H9 (cell line): Measurements from ENCODE around the gene DHODH. TPM values are rescaled to one million over a fixed set of nuclear protein-coding genes. Genes with fewer than 3 reads are reported as not detected.

Experiments used
- DNase-seq: peaks from one replicate; pipeline ENCODE4 v3.0.0-alpha.2; 2017
- H2AFZ ChIP-seq: one replicate; pipeline ENCODE4 v1.6.1; 2013; ENCODE audit warnings: mild to moderate bottlenecking, low read length, control low read depth, moderate library complexity
- H2AK5ac ChIP-seq: 2 replicates; pipeline ENCODE4 v1.6.1; 2013; ENCODE audit warnings: low read length, control low read depth, mixed read lengths; ENCODE audit not compliant: insufficient read length
- H2BK120ac ChIP-seq: one replicate; pipeline ENCODE4 v1.6.1; 2013; ENCODE audit warnings: low read depth, mild to moderate bottlenecking, low read length, control low read depth, inconsistent platforms; ENCODE audit not compliant: poor library complexity, severe bottlenecking
- H2BK12ac ChIP-seq: 2 replicates; pipeline ENCODE4 v1.6.1; 2013; ENCODE audit warnings: low read length, control low read depth, mixed read lengths, low read depth; ENCODE audit not compliant: insufficient read length
- H2BK15ac ChIP-seq: 2 replicates; pipeline ENCODE4 v1.6.1; 2013; ENCODE audit warnings: low read depth, low read length, control low read depth
- H2BK20ac ChIP-seq: one replicate; pipeline ENCODE4 v1.6.1; 2013; ENCODE audit warnings: low read depth, mild to moderate bottlenecking, low read length, control low read depth, inconsistent platforms; ENCODE audit not compliant: poor library complexity, severe bottlenecking
- H2BK5ac ChIP-seq: 2 replicates; pipeline ENCODE4 v1.6.1; 2013; ENCODE audit warnings: low read length, control low read depth, mixed read lengths; ENCODE audit not compliant: insufficient read length
- H3K14ac ChIP-seq: 2 replicates; pipeline ENCODE4 v1.6.1; 2013; ENCODE audit warnings: low read length, control low read depth; ENCODE audit not compliant: insufficient read depth
- H3K18ac ChIP-seq: 2 replicates; pipeline ENCODE4 v1.6.1; 2013; ENCODE audit warnings: low read depth, mild to moderate bottlenecking, mixed read lengths, low read length, control low read depth; ENCODE audit not compliant: insufficient read length
- H3K23ac ChIP-seq: 2 replicates; pipeline ENCODE4 v1.6.1; 2013; ENCODE audit warnings: low read length, control low read depth, mixed read lengths, low read depth; ENCODE audit not compliant: insufficient read length
- H3K23me2 ChIP-seq: 2 replicates; pipeline ENCODE4 v1.6.1; 2013; ENCODE audit warnings: low read depth, mild to moderate bottlenecking, mixed read lengths, low read length, control low read depth; ENCODE audit not compliant: insufficient read length, poor library complexity, severe bottlenecking
- H3K27ac ChIP-seq: 2 replicates; pipeline ENCODE4 v1.5.1; 2013; ENCODE audit warnings: low read length, control low read depth, mixed read lengths, low read depth; ENCODE audit not compliant: insufficient read length
- H3K27me3 ChIP-seq: 2 replicates; pipeline ENCODE4 v1.6.1; 2013; ENCODE audit warnings: low read length, control low read depth, inconsistent platforms; ENCODE audit not compliant: insufficient read depth
- H3K4ac ChIP-seq: 2 replicates; pipeline ENCODE4 v1.6.1; 2013; ENCODE audit warnings: low read depth, mild to moderate bottlenecking, control low read depth, inconsistent platforms, low read length, moderate library complexity
- H3K4me1 ChIP-seq: 2 replicates; pipeline ENCODE4 v1.6.1; 2013; ENCODE audit warnings: low read length, control low read depth, inconsistent platforms; ENCODE audit not compliant: insufficient read depth
- H3K4me2 ChIP-seq: 2 replicates; pipeline ENCODE4 v1.6.1; 2013; ENCODE audit warnings: low read length, control low read depth, mixed read lengths; ENCODE audit not compliant: insufficient read length, insufficient read depth
- H3K56ac ChIP-seq: 2 replicates; pipeline ENCODE4 v1.6.1; 2013; ENCODE audit warnings: low read depth, mild to moderate bottlenecking, mixed read lengths, low read length, control low read depth; ENCODE audit not compliant: insufficient read length
- H3K79me1 ChIP-seq: 2 replicates; pipeline ENCODE4 v1.6.1; 2013; ENCODE audit warnings: low read depth, mild to moderate bottlenecking, moderate library complexity, low read length, control low read depth, inconsistent platforms; ENCODE audit not compliant: insufficient read depth, poor library complexity, severe bottlenecking
- H3K79me2 ChIP-seq: 2 replicates; pipeline ENCODE4 v1.6.1; 2013; ENCODE audit warnings: low read length, control low read depth, inconsistent platforms; ENCODE audit not compliant: insufficient read depth
- H3K9ac ChIP-seq: 2 replicates; pipeline ENCODE4 v1.6.1; 2013; ENCODE audit warnings: low read length, control low read depth, mixed read lengths; ENCODE audit not compliant: insufficient read length; ENCODE audit errors: extremely low read depth
- H3K9me3 ChIP-seq: one replicate; pipeline ENCODE4 v1.6.1; 2013; ENCODE audit warnings: low read depth, low read length, inconsistent platforms; ENCODE audit not compliant: control insufficient read depth
- H3T11ph ChIP-seq: one replicate; pipeline ENCODE4 v1.6.1; 2013; ENCODE audit warnings: mild to moderate bottlenecking, low read length, control low read depth, inconsistent platforms
- H4K20me1 ChIP-seq: one replicate; pipeline ENCODE4 v1.6.1; 2013; ENCODE audit not compliant: control insufficient read depth, insufficient read length, insufficient read depth
- H4K5ac ChIP-seq: 2 replicates; pipeline ENCODE4 v1.6.1; 2013; ENCODE audit warnings: low read depth, mild to moderate bottlenecking, mixed read lengths, low read length, control low read depth; ENCODE audit not compliant: insufficient read length
- H4K8ac ChIP-seq: replicated peaks from 2 replicates; pipeline ENCODE4 v1.6.1; 2013; ENCODE audit warnings: low read length, control low read depth, mixed read lengths, low read depth; ENCODE audit not compliant: insufficient read length
- H4K91ac ChIP-seq: 2 replicates; pipeline ENCODE4 v1.6.1; 2013; ENCODE audit warnings: low read depth, mild to moderate bottlenecking, moderate library complexity, mixed read lengths, low read length, control low read depth; ENCODE audit not compliant: insufficient read length
- H3K27ac Mint-ChIP-seq, 3 experiments: 2 replicates in 2 of 3; 3 replicates in 1 of 3; pipeline ENCODE4 v1.8.0; 2020 to 2021; ENCODE audit warnings: mixed read lengths in 3 of 3, mild to moderate bottlenecking in 1 of 3, moderate library complexity in 1 of 3
- H3K27me3 Mint-ChIP-seq: 2 replicates; pipeline ENCODE4 v1.8.0; 2021; ENCODE audit warnings: low read depth, mild to moderate bottlenecking, moderate library complexity, mixed read lengths
- H3K36me3 Mint-ChIP-seq, 3 experiments: 2 replicates in 2 of 3; 3 replicates in 1 of 3; pipeline ENCODE4 v1.8.0; 2020 to 2021; ENCODE audit warnings: low read depth in 3 of 3, mixed read lengths in 3 of 3; ENCODE audit not compliant: insufficient read depth in 1 of 3
- H3K4me1 Mint-ChIP-seq, 2 experiments: 2 replicates each; pipeline ENCODE4 v1.8.0; 2020; ENCODE audit warnings: mixed read lengths in 2 of 2
- H3K4me3 Mint-ChIP-seq, 2 experiments: 2 replicates in 1 of 2; 3 replicates in 1 of 2; pipeline ENCODE4 v1.8.0; 2020 to 2021; ENCODE audit warnings: mild to moderate bottlenecking in 2 of 2, mixed read lengths in 2 of 2, moderate library complexity in 1 of 2
- H3K9me3 Mint-ChIP-seq, 2 experiments: 2 replicates in 1 of 2; 3 replicates in 1 of 2; pipeline ENCODE4 v1.8.0; 2020; ENCODE audit warnings: mild to moderate bottlenecking in 2 of 2, mixed read lengths in 2 of 2, moderate library complexity in 1 of 2
- WGBS: extraction: QIAGEN DNeasy Blood & Tissue Kit; methylation state at CpG from one replicate; pipeline ENCODE4 v1.1.7; 2013; ENCODE audit warnings: missing lambda C conversion rate, low lambda C conversion rate, mixed read lengths; ENCODE audit not compliant: insufficient read length; ENCODE audit errors: extremely low coverage; 5-methylcytosine and 5-hydroxymethylcytosine counted together
- total RNA-seq: library from RNA; stranded (reverse); gene quantifications from 2 replicates; pipeline ENCODE4 v1.2.1, GENCODE V29; 2021
- TF ChIP-seq, protein P1 (sequence below): fragments of 200-600 bp; sonication (generic); conservative IDR thresholded peaks from 3 replicates; pipeline ENCODE4 v1.8.0; 2021; ENCODE audit warnings: antibody characterized with exemption, mild to moderate bottlenecking

The DHODH gene
- total RNA-seq, 1 experiment from 2014 or later: 16.4 TPM

DNA sequence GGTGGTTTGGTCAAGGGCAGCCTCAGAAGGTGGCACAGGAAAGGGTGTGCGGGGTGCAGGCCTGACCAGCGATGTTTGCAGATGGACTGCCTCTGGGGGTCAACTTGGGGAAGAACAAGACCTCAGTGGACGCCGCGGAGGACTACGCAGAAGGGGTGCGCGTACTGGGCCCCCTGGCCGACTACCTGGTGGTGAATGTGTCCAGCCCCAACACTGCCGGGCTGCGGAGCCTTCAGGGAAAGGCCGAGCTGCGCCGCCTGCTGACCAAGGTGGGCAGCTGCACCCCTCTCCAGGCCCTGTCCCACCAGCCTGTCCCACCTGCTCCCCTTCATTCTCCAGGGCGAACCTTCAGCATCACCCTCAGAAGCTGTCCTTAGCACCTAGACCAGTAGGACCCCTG lies 12.5 kb downstream of the DHODH start:
- H3K4me1 Mint-ChIP-seq: no peaks in the 10 kb centered on the region

More for the DNA sequence above, 12.5 kb downstream of the DHODH start:
- no peaks in the 10 kb centered on the region for H4K20me1 ChIP-seq
- TF ChIP-seq, protein P1, sequence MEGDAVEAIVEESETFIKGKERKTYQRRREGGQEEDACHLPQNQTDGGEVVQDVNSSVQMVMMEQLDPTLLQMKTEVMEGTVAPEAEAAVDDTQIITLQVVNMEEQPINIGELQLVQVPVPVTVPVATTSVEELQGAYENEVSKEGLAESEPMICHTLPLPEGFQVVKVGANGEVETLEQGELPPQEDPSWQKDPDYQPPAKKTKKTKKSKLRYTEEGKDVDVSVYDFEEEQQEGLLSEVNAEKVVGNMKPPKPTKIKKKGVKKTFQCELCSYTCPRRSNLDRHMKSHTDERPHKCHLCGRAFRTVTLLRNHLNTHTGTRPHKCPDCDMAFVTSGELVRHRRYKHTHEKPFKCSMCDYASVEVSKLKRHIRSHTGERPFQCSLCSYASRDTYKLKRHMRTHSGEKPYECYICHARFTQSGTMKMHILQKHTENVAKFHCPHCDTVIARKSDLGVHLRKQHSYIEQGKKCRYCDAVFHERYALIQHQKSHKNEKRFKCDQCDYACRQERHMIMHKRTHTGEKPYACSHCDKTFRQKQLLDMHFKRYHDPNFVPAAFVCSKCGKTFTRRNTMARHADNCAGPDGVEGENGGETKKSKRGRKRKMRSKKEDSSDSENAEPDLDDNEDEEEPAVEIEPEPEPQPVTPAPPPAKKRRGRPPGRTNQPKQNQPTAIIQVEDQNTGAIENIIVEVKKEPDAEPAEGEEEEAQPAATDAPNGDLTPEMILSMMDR: peak; percentile 81
- H3K27me3 ChIP-seq: no peaks in the 10 kb centered on the region
- no peak overlapping the region for H2AFZ ChIP-seq
- no peak overlapping the region for H3K27ac ChIP-seq
- no peak overlapping the region for H2BK120ac ChIP-seq
- H3K79me1 ChIP-seq: no peaks in the 10 kb centered on the region
- H3K14ac ChIP-seq: no peak overlapping the region
- H3K4me3 Mint-ChIP-seq: no peak overlapping the region; a peak in 1 of 5 replicates
- H3K9ac ChIP-seq: no peak overlapping the region
- no peak overlapping the region for H2BK15ac ChIP-seq
- no peak overlapping the region for H2BK12ac ChIP-seq
- H3K4me2 ChIP-seq: no peak overlapping the region
- no peak overlapping the region for H3K23ac ChIP-seq
- H2BK5ac ChIP-seq: no peak overlapping the region
- H3K9me3 ChIP-seq: no peaks in the 10 kb centered on the region
- H3K4ac ChIP-seq: no peak overlapping the region
- no peak overlapping the region for H2AK5ac ChIP-seq
- H3K36me3 Mint-ChIP-seq: peaks cover 22 to 59% (median 55%) of the 10 kb centered on the region in 3 experiments; a peak in 6 of 7 replicates
- no CpG with 5 or more reads among the region's 15 CpGs for WGBS
- no peak overlapping the region for H4K8ac ChIP-seq
- H2BK20ac ChIP-seq: no peak overlapping the region
- no peak overlapping the region for H4K91ac ChIP-seq
- no peak overlapping the region for H3K27ac Mint-ChIP-seq
- H4K5ac ChIP-seq: no peak overlapping the region
- H3K23me2 ChIP-seq: no peaks in the 10 kb centered on the region
- DNase-seq: peak; percentile 80
- no peak overlapping the region for H3T11ph ChIP-seq
- no peak overlapping the region for H3K56ac ChIP-seq
- H3K9me3 Mint-ChIP-seq: no peaks in the 10 kb centered on the region; a peak in 1 of 5 replicates
- H3K27me3 Mint-ChIP-seq: no peaks in the 10 kb centered on the region
- H3K18ac ChIP-seq: no peak overlapping the region
- no peaks in the 10 kb centered on the region for H3K79me2 ChIP-seq
- no peaks in the 10 kb centered on the region for H3K4me1 ChIP-seq
